Hepatocyte (in vitro differentiated cells): ENCODE results near the gene ASB10.

Experiments used
- EZH2 ChIP-seq: fragments of 200-600 bp; sonication (generic); IDR thresholded peaks from 2 replicates; pipeline ENCODE4 v1.6.1; 2016; ENCODE audit warnings: antibody characterized with exemption, mild to moderate bottlenecking, borderline replicate concordance
- EZH2phosphoT487 ChIP-seq: fragments of 200-600 bp; sonication (generic); IDR thresholded peaks from one replicate; pipeline ENCODE4 v1.6.1; 2018; ENCODE audit warnings: antibody characterized with exemption, mild to moderate bottlenecking, low read depth, moderate library complexity; ENCODE audit not compliant: unreplicated experiment, severe bottlenecking
- TF ChIP-seq, protein P1 (sequence below): fragments of 200-600 bp; sonication (generic); IDR thresholded peaks from 2 replicates; pipeline ENCODE4 v1.5.1; 2016; ENCODE audit warnings: antibody characterized with exemption, mild to moderate bottlenecking; ENCODE audit not compliant: poor library complexity

DNA sequence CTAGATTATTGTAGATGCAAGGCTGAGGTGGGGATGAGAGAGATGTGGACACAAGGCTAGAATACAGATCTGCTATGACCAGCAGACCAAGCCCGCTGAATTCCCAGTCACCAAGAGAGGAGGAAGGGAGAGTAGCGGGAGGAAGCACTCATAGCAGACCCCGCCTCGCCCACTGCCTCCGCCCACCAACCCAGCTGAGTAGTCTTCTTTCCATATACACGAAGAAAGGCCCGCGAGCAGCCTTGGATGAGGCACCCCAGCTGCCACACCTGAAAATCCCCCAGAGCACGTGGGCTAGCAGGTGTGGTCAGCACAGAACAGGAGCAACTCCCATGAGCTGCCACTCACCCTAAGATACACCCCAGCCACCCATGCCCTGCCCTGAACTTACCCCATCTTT, 31.1 kb upstream of the ASB10 start:
- TF ChIP-seq, protein P1, sequence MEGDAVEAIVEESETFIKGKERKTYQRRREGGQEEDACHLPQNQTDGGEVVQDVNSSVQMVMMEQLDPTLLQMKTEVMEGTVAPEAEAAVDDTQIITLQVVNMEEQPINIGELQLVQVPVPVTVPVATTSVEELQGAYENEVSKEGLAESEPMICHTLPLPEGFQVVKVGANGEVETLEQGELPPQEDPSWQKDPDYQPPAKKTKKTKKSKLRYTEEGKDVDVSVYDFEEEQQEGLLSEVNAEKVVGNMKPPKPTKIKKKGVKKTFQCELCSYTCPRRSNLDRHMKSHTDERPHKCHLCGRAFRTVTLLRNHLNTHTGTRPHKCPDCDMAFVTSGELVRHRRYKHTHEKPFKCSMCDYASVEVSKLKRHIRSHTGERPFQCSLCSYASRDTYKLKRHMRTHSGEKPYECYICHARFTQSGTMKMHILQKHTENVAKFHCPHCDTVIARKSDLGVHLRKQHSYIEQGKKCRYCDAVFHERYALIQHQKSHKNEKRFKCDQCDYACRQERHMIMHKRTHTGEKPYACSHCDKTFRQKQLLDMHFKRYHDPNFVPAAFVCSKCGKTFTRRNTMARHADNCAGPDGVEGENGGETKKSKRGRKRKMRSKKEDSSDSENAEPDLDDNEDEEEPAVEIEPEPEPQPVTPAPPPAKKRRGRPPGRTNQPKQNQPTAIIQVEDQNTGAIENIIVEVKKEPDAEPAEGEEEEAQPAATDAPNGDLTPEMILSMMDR: no peak
- TF ChIP-seq EZH2: no peak
- no peak for TF ChIP-seq EZH2phosphoT487
